PC-9 (cell line): ENCODE data around the gene SYDE1.

Experiments used
- EZH2 ChIP-seq: fragments of 200-600 bp; sonication (generic); IDR thresholded peaks from 2 replicates; pipeline ENCODE4 v1.8.0; 2017; ENCODE audit warnings: antibody characterized with exemption, low read depth
- TF ChIP-seq, protein P1 (sequence below): fragments of 200-600 bp; sonication (generic); conservative IDR thresholded peaks from 2 replicates; pipeline ENCODE4 v1.6.1; 2017; ENCODE audit warnings: mixed run types, antibody characterized with exemption, mild to moderate bottlenecking, moderate library complexity

DNA sequence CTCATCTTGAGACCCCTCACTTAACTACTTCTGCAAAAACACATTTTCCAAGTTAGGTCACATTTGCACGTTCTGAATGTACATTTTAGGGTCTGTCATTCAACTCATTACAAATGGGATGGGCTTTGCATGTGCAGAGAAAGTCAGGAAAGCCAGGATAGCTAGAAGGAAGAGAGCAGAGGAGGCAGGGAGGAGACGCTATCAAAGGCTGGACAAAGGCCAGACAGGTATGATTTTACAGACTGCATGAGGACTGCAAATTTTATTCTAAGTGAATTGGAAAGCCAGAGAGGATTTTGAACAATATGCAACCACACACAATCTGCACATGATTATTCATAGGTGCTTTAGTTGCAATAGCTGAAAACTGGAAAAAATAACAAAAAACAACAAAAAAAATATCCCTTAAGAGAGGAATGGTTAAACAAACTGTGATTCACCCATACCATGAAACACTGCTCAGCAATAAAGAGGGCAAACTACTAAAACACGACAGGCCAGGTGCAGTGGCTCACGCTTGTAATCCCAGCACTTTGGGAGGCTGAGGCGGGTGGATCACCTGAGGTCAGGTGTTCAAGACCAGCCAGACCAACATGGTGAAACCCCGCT, 21.1 kb downstream of the SYDE1 start:
- no peak for TF ChIP-seq EZH2
- TF ChIP-seq, protein P1, sequence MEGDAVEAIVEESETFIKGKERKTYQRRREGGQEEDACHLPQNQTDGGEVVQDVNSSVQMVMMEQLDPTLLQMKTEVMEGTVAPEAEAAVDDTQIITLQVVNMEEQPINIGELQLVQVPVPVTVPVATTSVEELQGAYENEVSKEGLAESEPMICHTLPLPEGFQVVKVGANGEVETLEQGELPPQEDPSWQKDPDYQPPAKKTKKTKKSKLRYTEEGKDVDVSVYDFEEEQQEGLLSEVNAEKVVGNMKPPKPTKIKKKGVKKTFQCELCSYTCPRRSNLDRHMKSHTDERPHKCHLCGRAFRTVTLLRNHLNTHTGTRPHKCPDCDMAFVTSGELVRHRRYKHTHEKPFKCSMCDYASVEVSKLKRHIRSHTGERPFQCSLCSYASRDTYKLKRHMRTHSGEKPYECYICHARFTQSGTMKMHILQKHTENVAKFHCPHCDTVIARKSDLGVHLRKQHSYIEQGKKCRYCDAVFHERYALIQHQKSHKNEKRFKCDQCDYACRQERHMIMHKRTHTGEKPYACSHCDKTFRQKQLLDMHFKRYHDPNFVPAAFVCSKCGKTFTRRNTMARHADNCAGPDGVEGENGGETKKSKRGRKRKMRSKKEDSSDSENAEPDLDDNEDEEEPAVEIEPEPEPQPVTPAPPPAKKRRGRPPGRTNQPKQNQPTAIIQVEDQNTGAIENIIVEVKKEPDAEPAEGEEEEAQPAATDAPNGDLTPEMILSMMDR: no peak
